ENCODE results near the gene TMOD1.

- TF ChIP-seq CTCF (IDR thresholded peaks at IDR 0.05) (no peak), POLR2A (IDR thresholded peaks at IDR 0.05) (no peak)
These were observed 17.3 kb upstream of the TMOD1 start for GRCh38 chr9:97484134-97484533.
